ENCODE measurements around the gene CCDC47.

DNA sequence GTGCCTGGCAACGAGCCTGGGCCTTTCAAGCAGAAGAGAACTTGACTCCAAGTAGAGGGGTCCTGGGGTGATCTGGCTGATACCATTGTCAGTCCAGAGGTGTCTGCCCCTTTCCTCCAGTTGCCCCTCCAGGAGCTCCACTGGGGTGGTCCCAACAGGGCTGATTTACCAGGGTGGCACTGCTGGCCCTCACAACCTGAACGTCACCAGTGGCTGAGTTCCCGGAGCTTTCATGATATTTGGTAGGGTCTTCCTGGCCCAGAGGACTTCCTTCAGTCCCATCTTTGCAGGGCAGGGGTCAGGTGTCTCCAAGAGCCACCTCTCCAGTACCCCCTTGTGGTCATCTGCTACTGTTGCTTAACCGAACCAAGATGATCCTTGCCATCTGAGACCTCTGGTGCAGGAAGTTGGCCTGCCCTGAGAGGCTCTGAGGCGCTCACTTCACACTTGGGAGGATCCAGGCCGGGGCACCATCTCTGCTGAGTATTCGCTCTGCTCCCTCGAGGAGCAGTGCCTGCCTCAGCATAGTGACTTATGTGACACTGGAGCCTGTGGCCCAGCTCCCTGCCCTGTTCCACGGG lies 76.9 kb downstream of the CCDC47 start:
- TF ChIP-seq YY1 (tag by site-specific recombination; IDR thresholded peaks at IDR 0.05) (no peak), ZNF423 (tag by site-specific recombination; IDR thresholded peaks at IDR 0.05) (no peak)
- TF ChIP-seq, protein P1, sequence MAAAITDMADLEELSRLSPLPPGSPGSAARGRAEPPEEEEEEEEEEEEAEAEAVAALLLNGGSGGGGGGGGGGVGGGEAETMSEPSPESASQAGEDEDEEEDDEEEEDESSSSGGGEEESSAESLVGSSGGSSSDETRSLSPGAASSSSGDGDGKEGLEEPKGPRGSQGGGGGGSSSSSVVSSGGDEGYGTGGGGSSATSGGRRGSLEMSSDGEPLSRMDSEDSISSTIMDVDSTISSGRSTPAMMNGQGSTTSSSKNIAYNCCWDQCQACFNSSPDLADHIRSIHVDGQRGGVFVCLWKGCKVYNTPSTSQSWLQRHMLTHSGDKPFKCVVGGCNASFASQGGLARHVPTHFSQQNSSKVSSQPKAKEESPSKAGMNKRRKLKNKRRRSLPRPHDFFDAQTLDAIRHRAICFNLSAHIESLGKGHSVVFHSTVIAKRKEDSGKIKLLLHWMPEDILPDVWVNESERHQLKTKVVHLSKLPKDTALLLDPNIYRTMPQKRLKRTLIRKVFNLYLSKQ (tag by site-specific recombination; IDR thresholded peaks at IDR 0.05; ENCODE audit: borderline replicate concordance) = no peak
- TF ChIP-seq, protein P2, sequence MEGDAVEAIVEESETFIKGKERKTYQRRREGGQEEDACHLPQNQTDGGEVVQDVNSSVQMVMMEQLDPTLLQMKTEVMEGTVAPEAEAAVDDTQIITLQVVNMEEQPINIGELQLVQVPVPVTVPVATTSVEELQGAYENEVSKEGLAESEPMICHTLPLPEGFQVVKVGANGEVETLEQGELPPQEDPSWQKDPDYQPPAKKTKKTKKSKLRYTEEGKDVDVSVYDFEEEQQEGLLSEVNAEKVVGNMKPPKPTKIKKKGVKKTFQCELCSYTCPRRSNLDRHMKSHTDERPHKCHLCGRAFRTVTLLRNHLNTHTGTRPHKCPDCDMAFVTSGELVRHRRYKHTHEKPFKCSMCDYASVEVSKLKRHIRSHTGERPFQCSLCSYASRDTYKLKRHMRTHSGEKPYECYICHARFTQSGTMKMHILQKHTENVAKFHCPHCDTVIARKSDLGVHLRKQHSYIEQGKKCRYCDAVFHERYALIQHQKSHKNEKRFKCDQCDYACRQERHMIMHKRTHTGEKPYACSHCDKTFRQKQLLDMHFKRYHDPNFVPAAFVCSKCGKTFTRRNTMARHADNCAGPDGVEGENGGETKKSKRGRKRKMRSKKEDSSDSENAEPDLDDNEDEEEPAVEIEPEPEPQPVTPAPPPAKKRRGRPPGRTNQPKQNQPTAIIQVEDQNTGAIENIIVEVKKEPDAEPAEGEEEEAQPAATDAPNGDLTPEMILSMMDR (tag by site-specific recombination; IDR thresholded peaks at IDR 0.05) = peak; percentile 54; the same call in 1 of the 2 replicates
- TF ChIP-seq, protein P3, sequence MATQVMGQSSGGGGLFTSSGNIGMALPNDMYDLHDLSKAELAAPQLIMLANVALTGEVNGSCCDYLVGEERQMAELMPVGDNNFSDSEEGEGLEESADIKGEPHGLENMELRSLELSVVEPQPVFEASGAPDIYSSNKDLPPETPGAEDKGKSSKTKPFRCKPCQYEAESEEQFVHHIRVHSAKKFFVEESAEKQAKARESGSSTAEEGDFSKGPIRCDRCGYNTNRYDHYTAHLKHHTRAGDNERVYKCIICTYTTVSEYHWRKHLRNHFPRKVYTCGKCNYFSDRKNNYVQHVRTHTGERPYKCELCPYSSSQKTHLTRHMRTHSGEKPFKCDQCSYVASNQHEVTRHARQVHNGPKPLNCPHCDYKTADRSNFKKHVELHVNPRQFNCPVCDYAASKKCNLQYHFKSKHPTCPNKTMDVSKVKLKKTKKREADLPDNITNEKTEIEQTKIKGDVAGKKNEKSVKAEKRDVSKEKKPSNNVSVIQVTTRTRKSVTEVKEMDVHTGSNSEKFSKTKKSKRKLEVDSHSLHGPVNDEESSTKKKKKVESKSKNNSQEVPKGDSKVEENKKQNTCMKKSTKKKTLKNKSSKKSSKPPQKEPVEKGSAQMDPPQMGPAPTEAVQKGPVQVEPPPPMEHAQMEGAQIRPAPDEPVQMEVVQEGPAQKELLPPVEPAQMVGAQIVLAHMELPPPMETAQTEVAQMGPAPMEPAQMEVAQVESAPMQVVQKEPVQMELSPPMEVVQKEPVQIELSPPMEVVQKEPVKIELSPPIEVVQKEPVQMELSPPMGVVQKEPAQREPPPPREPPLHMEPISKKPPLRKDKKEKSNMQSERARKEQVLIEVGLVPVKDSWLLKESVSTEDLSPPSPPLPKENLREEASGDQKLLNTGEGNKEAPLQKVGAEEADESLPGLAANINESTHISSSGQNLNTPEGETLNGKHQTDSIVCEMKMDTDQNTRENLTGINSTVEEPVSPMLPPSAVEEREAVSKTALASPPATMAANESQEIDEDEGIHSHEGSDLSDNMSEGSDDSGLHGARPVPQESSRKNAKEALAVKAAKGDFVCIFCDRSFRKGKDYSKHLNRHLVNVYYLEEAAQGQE (tag by site-specific recombination; IDR thresholded peaks at IDR 0.05) = no peak
